Stimulated activated CD8-positive, alpha-beta memory T cell treated with anti-CD3 and anti-CD28 coated beads, Interleukin-12 subunit alpha, Interleukin-12 subunit beta, amount 100 ng/mL, for 24 hours (primary cell): ENCODE measurements around the gene DNAH9.

Experiments used
- DNase-seq: peaks from one replicate; pipeline ENCODE4 v3.0.0-alpha.2; 2020; ENCODE audit errors: extremely low read depth

The DNAH9 gene

GRCh38 chr17:11671126-11671525 is 72.9 kb downstream of the DNAH9 start:
- DNase-seq = no peak

- no peak for DNase-seq
Observed at GRCh38 chr17:11682646-11683045, 84.4 kb downstream of the DNAH9 start.

GRCh38 chr17:11690681-11691080 is 92.4 kb downstream of the DNAH9 start:
- no peak for DNase-seq

- DNase-seq = no peak
Observed at GRCh38 chr17:11692688-11693087, 94.4 kb downstream of the DNAH9 start.

- DNase-seq = no peak
Observed at GRCh38 chr17:11693284-11693683, 95.0 kb downstream of the DNAH9 start.

GRCh38 chr17:11700668-11701067 is 102.4 kb downstream of the DNAH9 start:
- DNase-seq = no peak

- DNase-seq = no peak
Observed at GRCh38 chr17:11701911-11702310, 103.6 kb downstream of the DNAH9 start.

- no peak for DNase-seq
Observed at GRCh38 chr17:11704041-11704440, 105.8 kb downstream of the DNAH9 start.

- DNase-seq = no peak
Observed at GRCh38 chr17:11705111-11705510, 106.8 kb downstream of the DNAH9 start.

- DNase-seq = no peak
Observed at GRCh38 chr17:11707586-11707985, 109.3 kb downstream of the DNAH9 start.

- no peak for DNase-seq
Observed at GRCh38 chr17:11712456-11712855, 114.2 kb downstream of the DNAH9 start.

- no peak for DNase-seq
Observed at GRCh38 chr17:11719203-11719602, 120.9 kb downstream of the DNAH9 start.

- DNase-seq = no peak
Observed at GRCh38 chr17:11719856-11720255, 121.6 kb downstream of the DNAH9 start.

- DNase-seq = no peak
Observed at GRCh38 chr17:11720816-11721215, 122.5 kb downstream of the DNAH9 start.

GRCh38 chr17:11730747-11731146 is 132.5 kb downstream of the DNAH9 start:
- no peak for DNase-seq

- no peak for DNase-seq
Observed at GRCh38 chr17:11736613-11737312, 138.5 kb downstream of the DNAH9 start.

GRCh38 chr17:11737313-11737679 is 139.0 kb downstream of the DNAH9 start:
- no peak for DNase-seq

- no peak for DNase-seq
Observed at GRCh38 chr17:11738151-11738550, 139.9 kb downstream of the DNAH9 start.

GRCh38 chr17:11739351-11739750 is 141.1 kb downstream of the DNAH9 start:
- no peak for DNase-seq

- DNase-seq = no peak
Observed at GRCh38 chr17:11739848-11740247, 141.6 kb downstream of the DNAH9 start.

- no peak for DNase-seq
Observed at GRCh38 chr17:11742886-11743285, 144.6 kb downstream of the DNAH9 start.

GRCh38 chr17:11744696-11745095 is 146.4 kb downstream of the DNAH9 start:
- DNase-seq = no peak

- no peak for DNase-seq
Observed at GRCh38 chr17:11747441-11747840, 149.2 kb downstream of the DNAH9 start.

- DNase-seq = no peak
Observed at GRCh38 chr17:11757815-11758214, 159.5 kb downstream of the DNAH9 start.
